Type B pancreatic cell (in vitro differentiated cells): Measurements from ENCODE around the gene KIFC3. TPM values are rescaled to one million over a fixed set of nuclear protein-coding genes. Genes with fewer than 3 reads are reported as not detected.

ENCODE experiments used
- DNase-seq: peaks from one replicate; pipeline ENCODE4 v3.0.0; 2021; ENCODE audit warnings: mixed read lengths; ENCODE audit not compliant: unreplicated experiment; ENCODE audit errors: extremely low spot score
- H3K27ac Mint-ChIP-seq: 2 replicates; pipeline ENCODE4 v1.8.0; 2021; ENCODE audit warnings: mild to moderate bottlenecking, mixed read lengths
- H3K27me3 Mint-ChIP-seq: 2 replicates; pipeline ENCODE4 v1.8.0; 2021; ENCODE audit warnings: mixed read lengths
- H3K36me3 Mint-ChIP-seq: 2 replicates; pipeline ENCODE4 v1.8.0; 2021; ENCODE audit warnings: mixed read lengths
- H3K4me1 Mint-ChIP-seq: one replicate; pipeline ENCODE4 v1.8.0; 2021; ENCODE audit warnings: mixed read lengths; ENCODE audit not compliant: unreplicated experiment
- H3K4me3 Mint-ChIP-seq: 2 replicates; pipeline ENCODE4 v1.8.0; 2021; ENCODE audit warnings: mild to moderate bottlenecking, mixed read lengths
- H3K9me3 Mint-ChIP-seq: 2 replicates; pipeline ENCODE4 v1.8.0; 2021; ENCODE audit warnings: mixed read lengths
- CTCF ChIP-seq: fragments of 200-600 bp; sonication (generic); conservative IDR thresholded peaks from 2 replicates; pipeline ENCODE4 v1.5.0; 2021; ENCODE audit warnings: antibody characterized with exemption, mild to moderate bottlenecking
- total RNA-seq: library from RNA; stranded (reverse); gene quantifications from 2 replicates; pipeline ENCODE4 v1.2.1, GENCODE V29; 2021; ENCODE audit warnings: low replicate concordance

KIFC3 gene
- total RNA-seq, 1 donor from 2014 or later = 27.3 TPM

- H3K36me3 Mint-ChIP-seq = no peaks in the 10 kb centered on the region
- H3K27me3 Mint-ChIP-seq = no peaks in the 10 kb centered on the region
- DNase-seq = no peak
- no peaks in the 10 kb centered on the region for H3K9me3 Mint-ChIP-seq
- no peak overlapping the region for H3K27ac Mint-ChIP-seq
- TF ChIP-seq CTCF = no peak
- H3K4me3 Mint-ChIP-seq = no peak overlapping the region
- H3K4me1 Mint-ChIP-seq = peaks cover 6% of the 10 kb centered on the region
These were observed 13.9 kb downstream of the KIFC3 start for GRCh38 chr16:57788252-57788841.

GRCh38 chr16:57787519-57787905 lies 14.8 kb downstream of the KIFC3 start:
- Mint-ChIP-seq H3K36me3 (no peaks in the 10 kb centered on the region), H3K9me3 (no peaks in the 10 kb centered on the region), H3K4me1 (peaks cover 6% of the 10 kb centered on the region), H3K27me3 (no peaks in the 10 kb centered on the region), H3K27ac (no peak overlapping the region), H3K4me3 (no peak overlapping the region)
- no peak for TF ChIP-seq CTCF
- no peak for DNase-seq

- peaks cover 6% of the 10 kb centered on the region for H3K4me1 Mint-ChIP-seq
- H3K27me3 Mint-ChIP-seq = no peaks in the 10 kb centered on the region
- no peak for DNase-seq
- no peak overlapping the region for H3K4me3 Mint-ChIP-seq
- no peak for TF ChIP-seq CTCF
- no peaks in the 10 kb centered on the region for H3K9me3 Mint-ChIP-seq
- no peaks in the 10 kb centered on the region for H3K36me3 Mint-ChIP-seq
- H3K27ac Mint-ChIP-seq = no peak overlapping the region
These were observed 15.4 kb downstream of the KIFC3 start for GRCh38 chr16:57786632-57787518.

GRCh38 chr16:57785924-57786323 lies 16.4 kb downstream of the KIFC3 start:
- TF ChIP-seq CTCF = no peak
- Mint-ChIP-seq H3K4me1 (peaks cover 6% of the 10 kb centered on the region), H3K4me3 (no peak overlapping the region), H3K27ac (no peak overlapping the region), H3K27me3 (no peaks in the 10 kb centered on the region), H3K9me3 (no peaks in the 10 kb centered on the region), H3K36me3 (no peaks in the 10 kb centered on the region)
- DNase-seq = no peak

- no peak overlapping the region for H3K4me3 Mint-ChIP-seq
- H3K27ac Mint-ChIP-seq = no peak overlapping the region
- TF ChIP-seq CTCF = no peak
- no peak for DNase-seq
- H3K27me3 Mint-ChIP-seq = no peaks in the 10 kb centered on the region
- peaks cover 6% of the 10 kb centered on the region for H3K4me1 Mint-ChIP-seq
- no peaks in the 10 kb centered on the region for H3K36me3 Mint-ChIP-seq
- no peaks in the 10 kb centered on the region for H3K9me3 Mint-ChIP-seq
These were observed 16.9 kb downstream of the KIFC3 start for GRCh38 chr16:57785385-57785784.
